ENCODE measurements around the gene SLC2A4RG. TPM values are rescaled to one million over a fixed set of nuclear protein-coding genes. Genes with fewer than 3 reads are reported as not detected.

Gene SLC2A4RG
- total RNA-seq, 2 donors from 2014 or later, result 69.3 to 108 TPM

DNA sequence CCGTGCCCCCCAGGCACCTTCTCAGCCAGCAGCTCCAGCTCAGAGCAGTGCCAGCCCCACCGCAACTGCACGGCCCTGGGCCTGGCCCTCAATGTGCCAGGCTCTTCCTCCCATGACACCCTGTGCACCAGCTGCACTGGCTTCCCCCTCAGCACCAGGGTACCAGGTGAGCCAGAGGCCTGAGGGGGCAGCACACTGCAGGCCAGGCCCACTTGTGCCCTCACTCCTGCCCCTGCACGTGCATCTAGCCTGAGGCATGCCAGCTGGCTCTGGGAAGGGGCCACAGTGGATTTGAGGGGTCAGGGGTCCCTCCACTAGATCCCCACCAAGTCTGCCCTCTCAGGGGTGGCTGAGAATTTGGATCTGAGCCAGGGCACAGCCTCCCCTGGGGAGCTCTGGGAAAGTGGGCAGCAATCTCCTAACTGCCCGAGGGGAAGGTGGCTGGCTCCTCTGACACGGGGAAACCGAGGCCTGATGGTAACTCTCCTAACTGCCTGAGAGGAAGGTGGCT is 42.2 kb upstream of the SLC2A4RG start:
- H3K4me3 Mint-ChIP-seq, result no peak overlapping the region
- no peaks in the 10 kb centered on the region for H3K9me3 ChIP-seq (ENCODE audit: control insufficient read depth, low read length)
- no peak overlapping the region for H3K27ac Mint-ChIP-seq
- H3K36me3 ChIP-seq (ENCODE audit: control insufficient read depth, insufficient read depth, low read length), result no peaks in the 10 kb centered on the region
- 88 to 91% methylated on average over 5 to 7 of the region's 7 CpGs for WGBS, 2 experiments (ENCODE audit: insufficient coverage in 1 of 2, insufficient read length in 1 of 2)
- H3K27me3 ChIP-seq (ENCODE audit: control insufficient read depth, insufficient read depth, low read length, poor library complexity, severe bottlenecking), result no peaks in the 10 kb centered on the region
- no peaks in the 10 kb centered on the region for H3K27me3 Mint-ChIP-seq (ENCODE audit: insufficient read depth)
- no peak overlapping the region for H3K9ac ChIP-seq (ENCODE audit: extremely low read depth, low read length, poor library complexity, severe bottlenecking)
- H3K36me3 Mint-ChIP-seq (ENCODE audit: low read depth), result peaks cover 6% of the 10 kb centered on the region
- peak; percentile 61 for DNase-seq
- peaks cover 2% of the 10 kb centered on the region for H3K9me3 Mint-ChIP-seq
- H3K4me1 Mint-ChIP-seq, result no peaks in the 10 kb centered on the region
- TF ChIP-seq, protein P1, sequence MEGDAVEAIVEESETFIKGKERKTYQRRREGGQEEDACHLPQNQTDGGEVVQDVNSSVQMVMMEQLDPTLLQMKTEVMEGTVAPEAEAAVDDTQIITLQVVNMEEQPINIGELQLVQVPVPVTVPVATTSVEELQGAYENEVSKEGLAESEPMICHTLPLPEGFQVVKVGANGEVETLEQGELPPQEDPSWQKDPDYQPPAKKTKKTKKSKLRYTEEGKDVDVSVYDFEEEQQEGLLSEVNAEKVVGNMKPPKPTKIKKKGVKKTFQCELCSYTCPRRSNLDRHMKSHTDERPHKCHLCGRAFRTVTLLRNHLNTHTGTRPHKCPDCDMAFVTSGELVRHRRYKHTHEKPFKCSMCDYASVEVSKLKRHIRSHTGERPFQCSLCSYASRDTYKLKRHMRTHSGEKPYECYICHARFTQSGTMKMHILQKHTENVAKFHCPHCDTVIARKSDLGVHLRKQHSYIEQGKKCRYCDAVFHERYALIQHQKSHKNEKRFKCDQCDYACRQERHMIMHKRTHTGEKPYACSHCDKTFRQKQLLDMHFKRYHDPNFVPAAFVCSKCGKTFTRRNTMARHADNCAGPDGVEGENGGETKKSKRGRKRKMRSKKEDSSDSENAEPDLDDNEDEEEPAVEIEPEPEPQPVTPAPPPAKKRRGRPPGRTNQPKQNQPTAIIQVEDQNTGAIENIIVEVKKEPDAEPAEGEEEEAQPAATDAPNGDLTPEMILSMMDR (conservative IDR thresholded peaks at IDR 0.05), result peak; percentile 19
- H3K4me1 ChIP-seq (ENCODE audit: control insufficient read depth, insufficient read depth, low read length), result no peaks in the 10 kb centered on the region
- no peak overlapping the region for H3K4me3 ChIP-seq (ENCODE audit: low read length)
- H3K27ac ChIP-seq (ENCODE audit: low read depth, low read length), result no peak overlapping the region

DNA sequence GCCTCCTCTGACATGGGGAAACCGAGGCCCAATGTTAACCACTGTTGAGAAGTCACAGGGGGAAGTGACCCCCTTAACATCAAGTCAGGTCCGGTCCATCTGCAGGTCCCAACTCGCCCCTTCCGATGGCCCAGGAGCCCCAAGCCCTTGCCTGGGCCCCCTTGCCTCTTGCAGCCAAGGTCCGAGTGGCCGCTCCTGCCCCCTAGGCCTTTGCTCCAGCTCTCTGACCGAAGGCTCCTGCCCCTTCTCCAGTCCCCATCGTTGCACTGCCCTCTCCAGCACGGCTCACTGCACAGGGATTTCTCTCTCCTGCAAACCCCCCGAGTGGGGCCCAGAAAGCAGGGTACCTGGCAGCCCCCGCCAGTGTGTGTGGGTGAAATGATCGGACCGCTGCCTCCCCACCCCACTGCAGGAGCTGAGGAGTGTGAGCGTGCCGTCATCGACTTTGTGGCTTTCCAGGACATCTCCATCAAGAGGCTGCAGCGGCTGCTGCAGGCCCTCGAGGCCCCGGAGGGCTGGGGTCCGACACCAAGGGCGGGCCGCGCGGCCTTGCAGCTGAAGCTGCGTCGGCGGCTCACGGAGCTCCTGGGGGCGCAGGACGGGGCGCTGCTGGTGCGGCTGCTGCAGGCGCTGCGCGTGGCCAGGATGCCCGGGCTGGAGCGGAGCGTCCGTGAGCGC is 41.6 kb upstream of the SLC2A4RG start:
- Histone ChIP-seq H3K27me3 (ENCODE audit: control insufficient read depth, insufficient read depth, low read length, poor library complexity, severe bottlenecking) (no peaks in the 10 kb centered on the region), H3K36me3 (ENCODE audit: control insufficient read depth, insufficient read depth, low read length) (no peaks in the 10 kb centered on the region), H3K4me3 (ENCODE audit: low read length) (no peak overlapping the region), H3K9me3 (ENCODE audit: control insufficient read depth, low read length) (no peaks in the 10 kb centered on the region), H3K27ac (ENCODE audit: low read depth, low read length) (no peak overlapping the region), H3K9ac (ENCODE audit: extremely low read depth, low read length, poor library complexity, severe bottlenecking) (no peak overlapping the region), H3K4me1 (ENCODE audit: control insufficient read depth, insufficient read depth, low read length) (no peaks in the 10 kb centered on the region)
- WGBS, 2 experiments (ENCODE audit: insufficient coverage in 1 of 2, insufficient read length in 1 of 2), result 90 to 95% methylated on average over 28 to 40 of the region's 40 CpGs
- Mint-ChIP-seq H3K9me3 (peaks cover 2% of the 10 kb centered on the region), H3K4me3 (no peak overlapping the region), H3K4me1 (no peaks in the 10 kb centered on the region), H3K27ac (no peak overlapping the region), H3K27me3 (ENCODE audit: insufficient read depth) (no peaks in the 10 kb centered on the region), H3K36me3 (ENCODE audit: low read depth) (peaks cover 6% of the 10 kb centered on the region)
- TF ChIP-seq, protein P1 (conservative IDR thresholded peaks at IDR 0.05), result no peak
- peak; percentile 52 for DNase-seq

DNA sequence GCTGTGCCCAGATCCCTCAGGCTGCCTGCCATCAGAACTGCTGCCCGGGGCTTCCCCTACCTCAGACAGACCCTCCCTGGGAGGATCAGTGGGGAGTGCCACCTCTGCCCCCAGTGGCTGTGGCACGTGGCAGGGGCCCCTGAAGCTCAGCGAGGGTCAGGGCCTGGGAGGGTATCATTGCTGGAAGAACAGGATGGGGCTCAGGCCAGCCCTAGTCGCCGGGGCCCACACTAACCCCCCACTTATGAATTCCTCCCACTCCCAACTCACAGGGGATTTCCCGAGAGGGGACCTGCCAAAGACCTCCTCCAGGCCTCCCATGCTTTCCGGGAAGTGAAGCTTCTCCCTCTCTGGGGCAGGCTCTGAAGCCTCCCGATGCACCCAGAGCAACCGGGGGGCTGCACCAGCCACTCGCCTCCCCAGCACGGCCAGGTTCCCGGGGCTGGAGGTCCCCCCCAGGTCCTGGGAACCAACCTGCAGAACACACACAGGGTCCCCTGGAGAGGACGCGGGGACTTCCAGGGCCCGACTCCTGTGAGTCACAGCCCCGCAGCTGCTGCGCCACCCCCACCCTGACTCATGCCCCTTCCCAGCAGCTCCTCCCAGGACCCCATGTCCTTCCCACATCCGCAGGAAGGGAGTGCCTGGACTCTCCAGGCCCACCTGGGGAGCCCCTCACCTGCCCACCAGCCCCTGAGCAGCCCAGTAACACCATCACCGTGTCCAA is 40.7 kb upstream of the SLC2A4RG start:
- H3K9ac ChIP-seq (ENCODE audit: extremely low read depth, low read length, poor library complexity, severe bottlenecking), result no peak overlapping the region
- H3K4me1 Mint-ChIP-seq, result no peaks in the 10 kb centered on the region
- 73 to 86% methylated on average over 7 to 19 of the region's 19 CpGs for WGBS, 2 experiments (ENCODE audit: insufficient coverage in 1 of 2, insufficient read length in 1 of 2)

More for the DNA sequence above, 40.7 kb upstream of the SLC2A4RG start:
- no peaks in the 10 kb centered on the region for H3K27me3 ChIP-seq (ENCODE audit: control insufficient read depth, insufficient read depth, low read length, poor library complexity, severe bottlenecking)
- H3K36me3 Mint-ChIP-seq (ENCODE audit: low read depth), result peaks cover 3% of the 10 kb centered on the region
- no peaks in the 10 kb centered on the region for H3K36me3 ChIP-seq (ENCODE audit: control insufficient read depth, insufficient read depth, low read length)
- no peaks in the 10 kb centered on the region for H3K9me3 ChIP-seq (ENCODE audit: control insufficient read depth, low read length)
- TF ChIP-seq, protein P1 (conservative IDR thresholded peaks at IDR 0.05), result no peak
- H3K27ac Mint-ChIP-seq, result no peak overlapping the region
- H3K9me3 Mint-ChIP-seq, result no peaks in the 10 kb centered on the region
- no peaks in the 10 kb centered on the region for H3K27me3 Mint-ChIP-seq (ENCODE audit: insufficient read depth)
- no peaks in the 10 kb centered on the region for H3K4me1 ChIP-seq (ENCODE audit: control insufficient read depth, insufficient read depth, low read length)
- peak; percentile 71 for DNase-seq
- H3K4me3 Mint-ChIP-seq, result no peak overlapping the region
- no peak overlapping the region for H3K4me3 ChIP-seq (ENCODE audit: low read length)
- H3K27ac ChIP-seq (ENCODE audit: low read depth, low read length), result peak overlapping the region; percentile 38
